SK-N-SH treated with all-trans-retinoic acid at 6 μM for 48 hours (cell line): Measurements from ENCODE around the gene SIGLEC10.

ENCODE experiments used
- ATAC-seq: fragments of 200-7000 bp; cut with Tn5 transposase; 3 replicates; pipeline ENCODE4 v1.9.1; 2020; ENCODE audit warnings: mild to moderate bottlenecking, moderate library complexity
- ARNTL ChIP-seq: fragments of 450-650 bp; formaldehyde crosslinking; IDR thresholded peaks from 2 replicates; pipeline ENCODE4 v1.5.0; 2020; ENCODE audit warnings: low read depth, mild to moderate bottlenecking, moderate library complexity, borderline replicate concordance
- BACH2 ChIP-seq: fragments of 250-450 bp; sonication (Bioruptor Pico); IDR thresholded peaks from 2 replicates; pipeline ENCODE4 v1.9.0; 2021; ENCODE audit warnings: mild to moderate bottlenecking, borderline replicate concordance
- CSDC2 ChIP-seq: fragments of 250-450 bp; sonication (Bioruptor Pico); IDR thresholded peaks from 2 replicates; pipeline ENCODE4 v1.5.0; 2020; ENCODE audit warnings: mild to moderate bottlenecking, moderate library complexity
- GLIS3 ChIP-seq: fragments of 250-450 bp; sonication (Bioruptor Pico); IDR thresholded peaks from 2 replicates; pipeline ENCODE4 v1.5.0; 2020; ENCODE audit warnings: mild to moderate bottlenecking, moderate library complexity
- ISL1 ChIP-seq: fragments of 250-450 bp; sonication (Bioruptor Pico); IDR thresholded peaks from 2 replicates; pipeline ENCODE4 v2.1.2; 2022; ENCODE audit warnings: mild to moderate bottlenecking, moderate library complexity
- OSR1 ChIP-seq: fragments of 250-450 bp; sonication (Bioruptor Pico); IDR thresholded peaks from 2 replicates; pipeline ENCODE4 v1.8.0; 2022; ENCODE audit warnings: moderate library complexity, mild to moderate bottlenecking, inconsistent platforms
- PATZ1 ChIP-seq: fragments of 250-450 bp; sonication (Bioruptor Pico); IDR thresholded peaks from 2 replicates; pipeline ENCODE4 v1.8.0; 2020; ENCODE audit warnings: mild to moderate bottlenecking, moderate library complexity, borderline replicate concordance
- POU6F1 ChIP-seq: fragments of 250-450 bp; sonication (Bioruptor Pico); IDR thresholded peaks from 2 replicates; pipeline ENCODE4 v1.8.0; 2021; ENCODE audit warnings: low read depth, mild to moderate bottlenecking, moderate library complexity, borderline replicate concordance
- PPARA ChIP-seq: fragments of 250-450 bp; sonication (Bioruptor Pico); IDR thresholded peaks from 2 replicates; pipeline ENCODE4 v1.5.0; 2020; ENCODE audit warnings: mild to moderate bottlenecking, borderline replicate concordance
- RARB ChIP-seq: fragments of 250-450 bp; sonication (Bioruptor Pico); IDR thresholded peaks from 2 replicates; pipeline ENCODE4 v1.8.0; 2021; ENCODE audit warnings: mild to moderate bottlenecking, moderate library complexity
- SNAI2 ChIP-seq: fragments of 250-450 bp; sonication (Bioruptor Pico); IDR thresholded peaks from 2 replicates; pipeline ENCODE4 v1.5.0; 2020; ENCODE audit warnings: mild to moderate bottlenecking, moderate library complexity
- TCF4 ChIP-seq: fragments of 250-450 bp; sonication (Bioruptor Pico); IDR thresholded peaks from 2 replicates; pipeline ENCODE4 v1.8.0; 2021; ENCODE audit warnings: mild to moderate bottlenecking, moderate library complexity, borderline replicate concordance
- TOX ChIP-seq: fragments of 250-450 bp; sonication (Bioruptor Pico); IDR thresholded peaks from 2 replicates; pipeline ENCODE4 v1.8.0; 2021; ENCODE audit warnings: mild to moderate bottlenecking, moderate library complexity, borderline replicate concordance
- TSHZ2 ChIP-seq: fragments of 250-450 bp; sonication (Bioruptor Pico); IDR thresholded peaks from 2 replicates; pipeline ENCODE4 v1.5.0; 2020; ENCODE audit warnings: mild to moderate bottlenecking, moderate library complexity
- ZC3H10 ChIP-seq: fragments of 250-450 bp; sonication (Bioruptor Pico); IDR thresholded peaks from 2 replicates; pipeline ENCODE4 v1.5.1; 2021; ENCODE audit warnings: mild to moderate bottlenecking, moderate library complexity
- ZFP3 ChIP-seq: fragments of 250-450 bp; sonication (Bioruptor Pico); IDR thresholded peaks from 2 replicates; pipeline ENCODE4 v1.5.0; 2020; ENCODE audit warnings: mild to moderate bottlenecking, moderate library complexity
- ZFP30 ChIP-seq: fragments of 450-650 bp; formaldehyde crosslinking; IDR thresholded peaks from 2 replicates; pipeline ENCODE4 v1.5.0; 2022; ENCODE audit warnings: mild to moderate bottlenecking, moderate library complexity
- ZNF565 ChIP-seq: fragments of 450-650 bp; formaldehyde crosslinking; conservative IDR thresholded peaks from 2 replicates; pipeline ENCODE4 v1.5.0; 2020; ENCODE audit warnings: low read depth, mild to moderate bottlenecking, moderate library complexity
- ZNF70 ChIP-seq: fragments of 450-650 bp; formaldehyde crosslinking; IDR thresholded peaks from 2 replicates; pipeline ENCODE4 v1.5.0; 2020; ENCODE audit warnings: mild to moderate bottlenecking, moderate library complexity
- ZNF8 ChIP-seq: fragments of 450-650 bp; formaldehyde crosslinking; IDR thresholded peaks from 2 replicates; pipeline ENCODE4 v1.5.0; 2020; ENCODE audit warnings: mild to moderate bottlenecking, moderate library complexity
- TF ChIP-seq, protein P1 (sequence below): fragments of 250-450 bp; sonication (Bioruptor Pico); IDR thresholded peaks from 2 replicates; pipeline ENCODE4 v1.5.1; 2021; ENCODE audit warnings: mild to moderate bottlenecking, moderate library complexity
- TF ChIP-seq, protein P2 (sequence below): fragments of 250-450 bp; sonication (Bioruptor Pico); IDR thresholded peaks from 2 replicates; pipeline ENCODE4 v1.5.1; 2020; ENCODE audit warnings: low read depth, mild to moderate bottlenecking, moderate library complexity

SIGLEC10 gene

DNA sequence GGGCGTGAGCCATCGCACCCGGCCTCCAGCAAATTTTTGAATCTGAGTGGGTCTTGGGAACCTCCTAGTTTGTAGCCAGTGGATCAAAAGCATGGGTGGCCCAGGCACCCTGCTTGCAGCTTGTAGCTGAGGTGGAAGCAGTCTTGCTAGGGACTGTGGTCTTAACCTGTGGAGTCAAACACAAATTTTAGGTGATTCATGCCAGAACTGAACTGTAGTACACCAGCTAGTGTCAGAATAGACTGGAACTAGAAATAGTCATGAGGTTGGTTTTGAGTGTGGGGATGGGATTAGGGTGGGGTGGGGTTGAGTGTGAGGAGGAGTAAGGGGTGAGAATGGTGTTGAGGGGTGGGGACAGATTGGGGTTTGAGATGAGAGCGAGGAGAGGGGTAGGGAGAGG is 35.4 kb downstream of the SIGLEC10 start:
- ATAC-seq = no peak
- no peak for TF ChIP-seq SNAI2 (CRISPR knock-in tag)
- no peak for TF ChIP-seq RARB
- TF ChIP-seq PPARA = no peak
- no peak for TF ChIP-seq TCF4 (CRISPR knock-in tag)
- no peak for TF ChIP-seq GLIS3 (CRISPR knock-in tag)
- TF ChIP-seq ZFP3 = no peak
- no peak for TF ChIP-seq ARNTL
- TF ChIP-seq ZNF8 (CRISPR knock-in tag) = no peak
- TF ChIP-seq POU6F1 (CRISPR knock-in tag) = no peak
- no peak for TF ChIP-seq TOX (CRISPR knock-in tag)
- no peak for TF ChIP-seq PATZ1 (CRISPR knock-in tag)
- TF ChIP-seq BACH2 (CRISPR knock-in tag) = no peak
- TF ChIP-seq ZNF70 (CRISPR knock-in tag) = no peak
- TF ChIP-seq ISL1 = no peak
- no peak for TF ChIP-seq OSR1 (CRISPR knock-in tag)
- TF ChIP-seq, protein P1, sequence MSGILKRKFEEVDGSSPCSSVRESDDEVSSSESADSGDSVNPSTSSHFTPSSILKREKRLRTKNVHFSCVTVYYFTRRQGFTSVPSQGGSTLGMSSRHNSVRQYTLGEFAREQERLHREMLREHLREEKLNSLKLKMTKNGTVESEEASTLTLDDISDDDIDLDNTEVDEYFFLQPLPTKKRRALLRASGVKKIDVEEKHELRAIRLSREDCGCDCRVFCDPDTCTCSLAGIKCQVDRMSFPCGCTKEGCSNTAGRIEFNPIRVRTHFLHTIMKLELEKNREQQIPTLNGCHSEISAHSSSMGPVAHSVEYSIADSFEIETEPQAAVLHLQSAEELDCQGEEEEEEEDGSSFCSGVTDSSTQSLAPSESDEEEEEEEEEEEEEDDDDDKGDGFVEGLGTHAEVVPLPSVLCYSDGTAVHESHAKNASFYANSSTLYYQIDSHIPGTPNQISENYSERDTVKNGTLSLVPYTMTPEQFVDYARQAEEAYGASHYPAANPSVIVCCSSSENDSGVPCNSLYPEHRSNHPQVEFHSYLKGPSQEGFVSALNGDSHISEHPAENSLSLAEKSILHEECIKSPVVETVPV (CRISPR knock-in tag) = no peak
- TF ChIP-seq, protein P2, sequence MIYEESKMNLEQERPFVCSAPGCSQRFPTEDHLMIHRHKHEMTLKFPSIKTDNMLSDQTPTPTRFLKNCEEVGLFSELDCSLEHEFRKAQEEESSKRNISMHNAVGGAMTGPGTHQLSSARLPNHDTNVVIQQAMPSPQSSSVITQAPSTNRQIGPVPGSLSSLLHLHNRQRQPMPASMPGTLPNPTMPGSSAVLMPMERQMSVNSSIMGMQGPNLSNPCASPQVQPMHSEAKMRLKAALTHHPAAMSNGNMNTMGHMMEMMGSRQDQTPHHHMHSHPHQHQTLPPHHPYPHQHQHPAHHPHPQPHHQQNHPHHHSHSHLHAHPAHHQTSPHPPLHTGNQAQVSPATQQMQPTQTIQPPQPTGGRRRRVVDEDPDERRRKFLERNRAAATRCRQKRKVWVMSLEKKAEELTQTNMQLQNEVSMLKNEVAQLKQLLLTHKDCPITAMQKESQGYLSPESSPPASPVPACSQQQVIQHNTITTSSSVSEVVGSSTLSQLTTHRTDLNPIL = no peak
- TF ChIP-seq ZNF565 (CRISPR knock-in tag) = no peak

GRCh38 chr19:51380379-51380778 is 37.1 kb downstream of the SIGLEC10 start:
- no peak for TF ChIP-seq GLIS3 (CRISPR knock-in tag)
- no peak for TF ChIP-seq TOX (CRISPR knock-in tag)
- TF ChIP-seq POU6F1 (CRISPR knock-in tag) = no peak
- no peak for TF ChIP-seq TSHZ2 (CRISPR knock-in tag)
- no peak for TF ChIP-seq CSDC2 (CRISPR knock-in tag)
- TF ChIP-seq ZC3H10 (CRISPR knock-in tag) = no peak
- TF ChIP-seq, protein P2 = no peak
- TF ChIP-seq SNAI2 (CRISPR knock-in tag) = no peak
- no peak for TF ChIP-seq ZFP30 (CRISPR knock-in tag)
- no peak for TF ChIP-seq ZNF8 (CRISPR knock-in tag)
- no peak for TF ChIP-seq OSR1 (CRISPR knock-in tag)
- TF ChIP-seq ZNF70 (CRISPR knock-in tag) = no peak
- TF ChIP-seq ISL1 = no peak
- TF ChIP-seq ARNTL = no peak
- TF ChIP-seq PPARA = no peak
- no peak for ATAC-seq
